Activated CD4-positive, alpha-beta T cell treated with anti-CD3 and anti-CD28 coated beads, Interleukin-2, amount 10 ng/mL, durations not matched to agents 7 days and 5 days (primary cell): Measurements from ENCODE around the gene SIPA1. TPM values are rescaled to one million over a fixed set of nuclear protein-coding genes. Genes with fewer than 3 reads are reported as not detected.

Experiments used
- CTCF ChIA-PET: fragments of 350-600 bp; sonication (Branson Sonifier 250); formaldehyde crosslinking; loops from one replicate; lab custom pipeline; 2021; ENCODE audit warnings: antibody characterized with exemption; lab: Charles Lee
- POLR2A ChIA-PET: fragments of 350-600 bp; sonication (Branson Sonifier 250); formaldehyde crosslinking; loops from one replicate; lab custom pipeline; 2021; ENCODE audit warnings: antibody characterized with exemption; lab: Charles Lee
- DNase-seq: peaks from one replicate; pipeline ENCODE4 v3.0.0-alpha.2; 2020
- H3K27ac Mint-ChIP-seq: one replicate; pipeline ENCODE4 v1.8.0; 2021; ENCODE audit warnings: mild to moderate bottlenecking, moderate library complexity, mixed read lengths
- H3K27me3 Mint-ChIP-seq: one replicate; pipeline ENCODE4 v1.8.0; 2021; ENCODE audit warnings: mixed read lengths
- H3K36me3 Mint-ChIP-seq: one replicate; pipeline ENCODE4 v1.8.0; 2021; ENCODE audit warnings: low read depth, mixed read lengths
- H3K4me1 Mint-ChIP-seq: one replicate; pipeline ENCODE4 v1.8.0; 2021; ENCODE audit warnings: mixed read lengths
- H3K4me3 Mint-ChIP-seq: one replicate; pipeline ENCODE4 v1.8.0; 2021; ENCODE audit warnings: mild to moderate bottlenecking, moderate library complexity, mixed read lengths
- H3K9me3 Mint-ChIP-seq: one replicate; pipeline ENCODE4 v1.8.0; 2021; ENCODE audit warnings: mixed read lengths
- total RNA-seq, 2 experiments: library from RNA; stranded (reverse); gene quantifications; one replicate each; pipeline ENCODE4 v1.2.3, GENCODE V29; 2021

Gene SIPA1
- total RNA-seq: 100 to 1,000 TPM; 229 to 235 TPM

- ChIA-PET POLR2A (interaction anchor here (1.4 to 1.6 kb wide), 2 partner anchors 15 to 25 kb away, joined by 5 to 6 read pairs; partner anchors contain the start of gene RELA), CTCF (interaction anchor here (0.8 to 5.3 kb wide), 19 partner anchors 11 to 265 kb away, joined by 3 to 24 read pairs (median 4); partner anchors contain the start of genes KAT5, PCNX3 and RELA)
- Mint-ChIP-seq H3K36me3 (peaks cover 37% of the 10 kb centered on the region), H3K4me3 (peak within 1 kb of the TSS; percentile 83), H3K27ac (peak within 1 kb of the TSS; percentile 90), H3K4me1 (peaks cover 54% of the 10 kb centered on the region), H3K9me3 (no peaks in the 10 kb centered on the region), H3K27me3 (no peaks in the 10 kb centered on the region)
- DNase-seq: peak; percentile 70
Measured at GRCh38 chr11:65637794-65638419, at the start of gene SIPA1. Gene SIPA1 (plus strand): TSS chr11:65638101. CDS start chr11:65640922, 2,821 bp downstream.

GRCh38 chr11:65588199-65589054, 49.5 kb upstream of the SIPA1 start:
- Mint-ChIP-seq H3K36me3 (peaks cover 19% of the 10 kb centered on the region), H3K4me1 (peaks cover 40% of the 10 kb centered on the region), H3K9me3 (no peaks in the 10 kb centered on the region), H3K4me3 (peak overlapping the region; percentile 26), H3K27me3 (no peaks in the 10 kb centered on the region), H3K27ac (peak overlapping the region; percentile 86)
- ChIA-PET CTCF (interaction anchor here (0.7 to 6.0 kb wide), 24 partner anchors 8 to 124 kb away, joined by 3 to 40 read pairs (median 4); partner anchors contain the start of genes EHBP1L1, FAM89B, KAT5 and KCNK7), POLR2A (interaction anchor here (0.5 to 1.0 kb wide), 2 partner anchors 17 to 297 kb away, joined by 3 to 4 read pairs; no protein-coding TSS in a partner anchor)
- peak; percentile 82 for DNase-seq

GRCh38 chr11:65589444-65590239, 48.3 kb upstream of the SIPA1 start:
- DNase-seq: no peak
- no peaks in the 10 kb centered on the region for H3K27me3 Mint-ChIP-seq
- no peaks in the 10 kb centered on the region for H3K9me3 Mint-ChIP-seq
- ChIA-PET CTCF (interaction anchor here (0.8 to 6.0 kb wide), 9 partner anchors 11 to 53 kb away, joined by 3 to 40 read pairs (median 6); partner anchors contain the start of genes EHBP1L1 and MAP3K11), POLR2A (no interaction called here)
- H3K36me3 Mint-ChIP-seq: peaks cover 13% of the 10 kb centered on the region
- peak overlapping the region; percentile 54 for H3K27ac Mint-ChIP-seq
- peaks cover 44% of the 10 kb centered on the region for H3K4me1 Mint-ChIP-seq
- H3K4me3 Mint-ChIP-seq: no peak overlapping the region

GRCh38 chr11:65590240-65590738, 47.6 kb upstream of the SIPA1 start:
- Mint-ChIP-seq H3K27ac (no peak overlapping the region), H3K27me3 (no peaks in the 10 kb centered on the region), H3K9me3 (no peaks in the 10 kb centered on the region), H3K36me3 (peaks cover 13% of the 10 kb centered on the region), H3K4me1 (peaks cover 50% of the 10 kb centered on the region), H3K4me3 (no peak overlapping the region)
- ChIA-PET POLR2A (no interaction called here), CTCF (interaction anchor here (1.5 to 6.0 kb wide), 5 partner anchors 14 to 54 kb away, joined by 4 to 40 read pairs (median 9); partner anchors contain the start of genes EHBP1L1 and MAP3K11)
- DNase-seq: no peak

GRCh38 chr11:65591939-65592857, 45.7 kb upstream of the SIPA1 start:
- no peak for DNase-seq
- H3K27ac Mint-ChIP-seq: no peak overlapping the region
- H3K9me3 Mint-ChIP-seq: no peaks in the 10 kb centered on the region
- H3K27me3 Mint-ChIP-seq: no peaks in the 10 kb centered on the region
- H3K4me1 Mint-ChIP-seq: peaks cover 49% of the 10 kb centered on the region
- ChIA-PET CTCF (interaction anchor here (1.2 to 4.0 kb wide), 6 partner anchors 13 to 62 kb away, joined by 4 to 24 read pairs (median 8); partner anchors contain the start of gene FAM89B), POLR2A (no interaction called here)
- H3K36me3 Mint-ChIP-seq: peaks cover 14% of the 10 kb centered on the region
- no peak overlapping the region for H3K4me3 Mint-ChIP-seq

- Mint-ChIP-seq H3K27me3 (no peaks in the 10 kb centered on the region), H3K4me3 (no peak overlapping the region), H3K4me1 (peaks cover 41% of the 10 kb centered on the region), H3K36me3 (peaks cover 16% of the 10 kb centered on the region), H3K9me3 (no peaks in the 10 kb centered on the region), H3K27ac (no peak overlapping the region)
- POLR2A ChIA-PET: no interaction called here
- CTCF ChIA-PET: interaction anchor here (0.5 to 4.0 kb wide), 17 partner anchors 8 to 295 kb away, joined by 3 to 24 read pairs (median 5); partner anchors contain the start of genes EHBP1L1, FAM89B, FIBP and PCNX3
- DNase-seq: no peak
Measured at GRCh38 chr11:65592858-65593517, 44.9 kb upstream of the SIPA1 start.

GRCh38 chr11:65593518-65594414, 44.1 kb upstream of the SIPA1 start:
- Mint-ChIP-seq H3K27me3 (no peaks in the 10 kb centered on the region), H3K27ac (peak overlapping the region; percentile 57), H3K4me1 (peaks cover 33% of the 10 kb centered on the region), H3K4me3 (no peak overlapping the region), H3K9me3 (no peaks in the 10 kb centered on the region), H3K36me3 (peaks cover 15% of the 10 kb centered on the region)
- DNase-seq: peak; percentile 52
- CTCF ChIA-PET: interaction anchor here (0.6 to 4.0 kb wide), 19 partner anchors 9 to 294 kb away, joined by 3 to 24 read pairs (median 4); partner anchors contain the start of genes EHBP1L1, FAM89B, FIBP and PCNX3
- POLR2A ChIA-PET: interaction anchor here (0.5 kb wide), 1 partner anchor 50 kb away, joined by 3 read pairs; no protein-coding TSS in a partner anchor

GRCh38 chr11:65595131-65595530, 42.8 kb upstream of the SIPA1 start:
- CTCF ChIA-PET: interaction anchor here (0.9 to 4.0 kb wide), 4 partner anchors 14 to 449 kb away, joined by 3 to 24 read pairs (median 12); no protein-coding TSS in a partner anchor
- H3K27ac Mint-ChIP-seq: peak overlapping the region; percentile 42

GRCh38 chr11:65595543-65596281, 42.2 kb upstream of the SIPA1 start, which contains the start of gene KCNK7:
Gene KCNK7 (minus strand): TSS chr11:65595800. CDS start chr11:65595772, 28 bp downstream.
- Mint-ChIP-seq H3K27me3 (no peaks in the 10 kb centered on the region), H3K4me3 (no peak within 1 kb of the TSS)
- POLR2A ChIA-PET: no interaction called here

More at GRCh38 chr11:65595131-65595530, 42.8 kb upstream of the SIPA1 start:
- POLR2A ChIA-PET: no interaction called here
- Mint-ChIP-seq H3K4me3 (no peak overlapping the region), H3K36me3 (peaks cover 13% of the 10 kb centered on the region), H3K9me3 (no peaks in the 10 kb centered on the region), H3K27me3 (no peaks in the 10 kb centered on the region), H3K4me1 (peaks cover 26% of the 10 kb centered on the region)
- DNase-seq: no peak

More at GRCh38 chr11:65595543-65596281, 42.2 kb upstream of the SIPA1 start, which contains the start of gene KCNK7:
- Mint-ChIP-seq H3K27ac (peak within 1 kb of the TSS; percentile 80), H3K9me3 (no peaks in the 10 kb centered on the region), H3K36me3 (peaks cover 9% of the 10 kb centered on the region), H3K4me1 (peaks cover 26% of the 10 kb centered on the region)
- CTCF ChIA-PET: interaction anchor here (0.9 to 4.0 kb wide), 5 partner anchors 8 to 449 kb away, joined by 3 to 20 read pairs (median 3); no protein-coding TSS in a partner anchor
- no peak for DNase-seq
